DOHH2 (cell line): ENCODE measurements around the gene ZNF568.

Experiments used
- EZH2phosphoT487 ChIP-seq: fragments of 200-600 bp; sonication (generic); IDR thresholded peaks from 2 replicates; pipeline ENCODE4 v1.6.1; 2017; ENCODE audit warnings: borderline replicate concordance, mild to moderate bottlenecking, antibody characterized with exemption, low read length, moderate library complexity, mixed read lengths
- TF ChIP-seq, protein P1 (sequence below): fragments of 200-600 bp; sonication (generic); IDR thresholded peaks from one replicate; pipeline ENCODE4 v1.5.1; 2014; ENCODE audit warnings: antibody characterized with exemption, mild to moderate bottlenecking, low read depth, low read length; ENCODE audit not compliant: poor library complexity, severe bottlenecking

DNA sequence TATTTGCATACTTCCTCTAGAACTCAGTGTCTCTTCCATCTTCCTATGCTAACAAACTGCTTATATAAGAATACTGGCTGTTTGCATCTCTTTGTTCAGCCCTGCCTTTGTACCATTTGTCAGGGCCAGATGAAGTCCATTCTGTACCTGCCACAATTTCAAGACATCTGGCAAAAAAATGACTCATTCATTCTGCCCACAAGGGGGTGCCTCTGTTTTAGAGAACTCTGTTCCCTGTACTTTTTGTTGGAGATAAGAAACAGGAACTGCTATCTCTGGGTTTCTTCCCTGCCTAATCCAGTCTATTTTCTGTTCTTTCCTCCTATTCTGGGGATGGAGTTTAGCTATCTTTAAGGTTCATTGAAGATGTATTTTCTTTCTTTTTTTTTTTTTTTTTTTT is 23.0 kb downstream of the ZNF568 start:
- TF ChIP-seq, protein P1, sequence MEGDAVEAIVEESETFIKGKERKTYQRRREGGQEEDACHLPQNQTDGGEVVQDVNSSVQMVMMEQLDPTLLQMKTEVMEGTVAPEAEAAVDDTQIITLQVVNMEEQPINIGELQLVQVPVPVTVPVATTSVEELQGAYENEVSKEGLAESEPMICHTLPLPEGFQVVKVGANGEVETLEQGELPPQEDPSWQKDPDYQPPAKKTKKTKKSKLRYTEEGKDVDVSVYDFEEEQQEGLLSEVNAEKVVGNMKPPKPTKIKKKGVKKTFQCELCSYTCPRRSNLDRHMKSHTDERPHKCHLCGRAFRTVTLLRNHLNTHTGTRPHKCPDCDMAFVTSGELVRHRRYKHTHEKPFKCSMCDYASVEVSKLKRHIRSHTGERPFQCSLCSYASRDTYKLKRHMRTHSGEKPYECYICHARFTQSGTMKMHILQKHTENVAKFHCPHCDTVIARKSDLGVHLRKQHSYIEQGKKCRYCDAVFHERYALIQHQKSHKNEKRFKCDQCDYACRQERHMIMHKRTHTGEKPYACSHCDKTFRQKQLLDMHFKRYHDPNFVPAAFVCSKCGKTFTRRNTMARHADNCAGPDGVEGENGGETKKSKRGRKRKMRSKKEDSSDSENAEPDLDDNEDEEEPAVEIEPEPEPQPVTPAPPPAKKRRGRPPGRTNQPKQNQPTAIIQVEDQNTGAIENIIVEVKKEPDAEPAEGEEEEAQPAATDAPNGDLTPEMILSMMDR, result no peak
- TF ChIP-seq EZH2phosphoT487, result no peak
